Measurements from ENCODE around the gene TUBGCP4.

GRCh38 chr15:43420435-43420834 lies 49.5 kb downstream of the TUBGCP4 start:
- TF ChIP-seq CTCF (IDR thresholded peaks at IDR 0.05) (no peak), POLR2A (IDR thresholded peaks at IDR 0.05) (no peak)

Measured in testis (tissue), 2 donors.